Prostate gland (tissue), 2 donors: ENCODE data around the gene SPAG9.

ENCODE experiments used
- POLR2A ChIP-seq: fragments of 450-650 bp; IDR thresholded peaks from one replicate; pipeline ENCODE4 v1.6.1; 2016; ENCODE audit warnings: antibody characterized with exemption, mild to moderate bottlenecking
- POLR2AphosphoS5 ChIP-seq: sonication (generic); formaldehyde crosslinking; IDR thresholded peaks from one replicate; pipeline ENCODE4 v1.6.1; 2017; ENCODE audit warnings: antibody characterized with exemption
- TF ChIP-seq, protein P1 (sequence below), 4 experiments: fragments of 200-600 bp in 2 of 4; fragments of 450-650 bp in 2 of 4; sonication (generic) in 2 of 4; IDR thresholded peaks; 1 replicate in 3 of 4; 2 replicates in 1 of 4; pipeline ENCODE4 v1.5.1; 2016 to 2019; ENCODE audit warnings: antibody characterized with exemption in 4 of 4, mild to moderate bottlenecking in 2 of 4, moderate library complexity in 2 of 4

GRCh38 chr17:51050291-51051033, 70.2 kb downstream of the SPAG9 start:
- TF ChIP-seq POLR2AphosphoS5: no peak
- TF ChIP-seq POLR2A: no peak
- TF ChIP-seq, protein P1, sequence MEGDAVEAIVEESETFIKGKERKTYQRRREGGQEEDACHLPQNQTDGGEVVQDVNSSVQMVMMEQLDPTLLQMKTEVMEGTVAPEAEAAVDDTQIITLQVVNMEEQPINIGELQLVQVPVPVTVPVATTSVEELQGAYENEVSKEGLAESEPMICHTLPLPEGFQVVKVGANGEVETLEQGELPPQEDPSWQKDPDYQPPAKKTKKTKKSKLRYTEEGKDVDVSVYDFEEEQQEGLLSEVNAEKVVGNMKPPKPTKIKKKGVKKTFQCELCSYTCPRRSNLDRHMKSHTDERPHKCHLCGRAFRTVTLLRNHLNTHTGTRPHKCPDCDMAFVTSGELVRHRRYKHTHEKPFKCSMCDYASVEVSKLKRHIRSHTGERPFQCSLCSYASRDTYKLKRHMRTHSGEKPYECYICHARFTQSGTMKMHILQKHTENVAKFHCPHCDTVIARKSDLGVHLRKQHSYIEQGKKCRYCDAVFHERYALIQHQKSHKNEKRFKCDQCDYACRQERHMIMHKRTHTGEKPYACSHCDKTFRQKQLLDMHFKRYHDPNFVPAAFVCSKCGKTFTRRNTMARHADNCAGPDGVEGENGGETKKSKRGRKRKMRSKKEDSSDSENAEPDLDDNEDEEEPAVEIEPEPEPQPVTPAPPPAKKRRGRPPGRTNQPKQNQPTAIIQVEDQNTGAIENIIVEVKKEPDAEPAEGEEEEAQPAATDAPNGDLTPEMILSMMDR (IDR thresholded peaks at IDR 0.05): no peak
